CD14-positive monocyte (primary cell): ENCODE data around the gene SPATA32. TPM values are rescaled to one million over a fixed set of nuclear protein-coding genes. Genes with fewer than 3 reads are reported as not detected.

Experiments
- DNase-seq, 3 donors: peaks; one replicate each; pipeline ENCODE4 v3.0.0-alpha.2; 2011 to 2022
- H2AFZ ChIP-seq: 2 replicates; pipeline ENCODE4 v1.6.0; 2012; ENCODE audit warnings: mild to moderate bottlenecking, low read depth, low read length, inconsistent platforms; ENCODE audit not compliant: insufficient read depth, poor library complexity, severe bottlenecking
- H3K27ac ChIP-seq, 2 donors: 1 replicate in 1 of 2; 2 replicates in 1 of 2; pipeline ENCODE4 v1.5.1; 2012 to 2013; ENCODE audit warnings: low read length in 2 of 2, control low read depth in 1 of 2, inconsistent platforms in 1 of 2, low read depth in 1 of 2, mild to moderate bottlenecking in 1 of 2
- H3K27me3 ChIP-seq, 2 donors: one replicate each; pipeline versions ENCODE4 v1.6.0 to v1.6.1; 2011 to 2013; ENCODE audit warnings: low read length in 2 of 2; ENCODE audit not compliant: control insufficient read depth in 2 of 2, insufficient read depth in 2 of 2
- H3K36me3 ChIP-seq, 2 donors: replicated peaks in 1 of 2; 1 replicate in 1 of 2; 2 replicates in 1 of 2; pipeline versions ENCODE4 v1.5.1 to v1.6.1; 2012 to 2013; ENCODE audit warnings: low read length in 2 of 2, control low read depth in 1 of 2, inconsistent platforms in 1 of 2, mild to moderate bottlenecking in 1 of 2; ENCODE audit not compliant: insufficient read depth in 2 of 2, control insufficient read depth in 1 of 2
- H3K4me1 ChIP-seq, 2 donors: 1 replicate in 1 of 2; 2 replicates in 1 of 2; pipeline versions ENCODE4 v1.5.1 to v1.6.1; 2012 to 2013; ENCODE audit warnings: low read length in 2 of 2, control low read depth in 1 of 2, inconsistent platforms in 1 of 2, mild to moderate bottlenecking in 1 of 2, moderate library complexity in 1 of 2; ENCODE audit not compliant: insufficient read depth in 2 of 2, control insufficient read depth in 1 of 2
- H3K4me2 ChIP-seq: replicated peaks from 2 replicates; pipeline ENCODE3; 2012; ENCODE audit warnings: low read length, moderate library complexity, mild to moderate bottlenecking; ENCODE audit not compliant: poor library complexity, severe bottlenecking; ENCODE audit errors: extremely low read depth
- H3K4me3 ChIP-seq, 3 experiments: fragments of 200-600 bp in 1 of 3; sonication (generic) in 1 of 3; replicated peaks in 1 of 3; 1 replicate in 2 of 3; 2 replicates in 1 of 3; pipeline ENCODE4 v1.5.1; 2011 to 2013; ENCODE audit warnings: low read length in 3 of 3, mild to moderate bottlenecking in 3 of 3, control low read depth in 2 of 3, low read depth in 2 of 3, inconsistent platforms in 1 of 3, moderate library complexity in 1 of 3
- H3K79me2 ChIP-seq: 2 replicates; pipeline ENCODE4 v1.6.0; 2012; ENCODE audit warnings: mild to moderate bottlenecking, control low read depth, inconsistent platforms, low read length, moderate library complexity; ENCODE audit not compliant: insufficient read depth
- H3K9ac ChIP-seq: 2 replicates; pipeline ENCODE4 v1.6.0; 2017; ENCODE audit warnings: low read length, mild to moderate bottlenecking; ENCODE audit not compliant: insufficient read depth, poor library complexity, severe bottlenecking
- H3K9me3 ChIP-seq, 2 donors: replicated peaks in 1 of 2; 1 replicate in 1 of 2; 2 replicates in 1 of 2; pipeline versions ENCODE4 v1.5.1 to v1.6.1; 2012 to 2013; ENCODE audit warnings: low read length in 2 of 2, control low read depth in 1 of 2; ENCODE audit not compliant: control insufficient read depth in 1 of 2, insufficient read depth in 1 of 2
- H4K20me1 ChIP-seq: 2 replicates; pipeline ENCODE4 v1.6.0; 2012; ENCODE audit warnings: mild to moderate bottlenecking, low read length, control low read depth, moderate library complexity; ENCODE audit not compliant: insufficient read depth
- H3K27ac Mint-ChIP-seq, 7 donors: one replicate each; pipeline ENCODE4 v1.8.0; 2020; ENCODE audit warnings: mild to moderate bottlenecking in 7 of 7, mixed read lengths in 7 of 7, moderate library complexity in 6 of 7, inconsistent platforms in 2 of 7
- H3K27me3 Mint-ChIP-seq, 3 donors: one replicate each; pipeline ENCODE4 v1.8.0; 2021 to 2022; ENCODE audit warnings: low read depth in 3 of 3, mild to moderate bottlenecking in 3 of 3, mixed read lengths in 3 of 3, moderate library complexity in 3 of 3, inconsistent platforms in 1 of 3
- H3K36me3 Mint-ChIP-seq, 2 donors: one replicate each; pipeline ENCODE4 v1.8.0; 2020; ENCODE audit warnings: mixed read lengths in 2 of 2, inconsistent platforms in 1 of 2, mild to moderate bottlenecking in 1 of 2
- H3K4me1 Mint-ChIP-seq: one replicate; pipeline ENCODE4 v1.8.0; 2020; ENCODE audit warnings: mild to moderate bottlenecking, mixed read lengths
- H3K4me3 Mint-ChIP-seq, 2 donors: one replicate each; pipeline ENCODE4 v1.8.0; 2020; ENCODE audit warnings: mild to moderate bottlenecking in 2 of 2, mixed read lengths in 2 of 2, moderate library complexity in 1 of 2
- H3K9me3 Mint-ChIP-seq, 7 donors: one replicate each; pipeline ENCODE4 v1.8.0; 2020 to 2022; ENCODE audit warnings: mixed read lengths in 7 of 7, mild to moderate bottlenecking in 6 of 7, moderate library complexity in 6 of 7, inconsistent platforms in 2 of 7
- WGBS: methylation state at CpG from one replicate; pipeline ENCODE4 v1.1.5; 2013; ENCODE audit warnings: missing lambda C conversion rate; ENCODE audit not compliant: insufficient coverage; 5-methylcytosine and 5-hydroxymethylcytosine counted together
- intact Hi-C, 2 donors: fragments of 100-400 bp; cut with micrococcal nuclease; formaldehyde crosslinking; loops; one replicate each; pipeline versions ENCODE4 v1.15.0 to v1.15.1; 2023
- polyA plus RNA-seq, 3 donors: library from polyadenylated mRNA; depleted of rRNA in 1 of 3; unstranded in 2 of 3; stranded (reverse) in 1 of 3; fragments of 300-500 nt in 2 of 3; fragments of >200 nt in 1 of 3; fragmentation: Illumina TruSeq in 2 of 3; gene quantifications; 1 replicate in 2 of 3; 2 replicates in 1 of 3; pipeline ENCODE4 v1.2.3, GENCODE V29; 2012 to 2021
- TF ChIP-seq, protein P1 (sequence below): fragments of 200-600 bp; IDR thresholded peaks from one replicate; pipeline ENCODE4 v1.8.0; 2022; ENCODE audit warnings: antibody characterized with exemption, mild to moderate bottlenecking

The SPATA32 gene
- polyA plus RNA-seq, 3 donors, result not detected

- Histone ChIP-seq H3K27me3 (no peaks in the 10 kb centered on the region), H3K9ac (no peak overlapping the region), H3K27ac (peak overlapping the region; percentile 77 to 93), H3K36me3 (peaks cover 9 to 14% of the 10 kb centered on the region in 2 donors), H3K4me1 (peaks cover 83 to 96% of the 10 kb centered on the region in 2 donors), H3K4me2 (no peak overlapping the region), H2AFZ (no peak overlapping the region), H3K79me2 (peaks cover 85% of the 10 kb centered on the region), H3K4me3 (no peak overlapping the region), H3K9me3 (no peaks in the 10 kb centered on the region), H4K20me1 (peaks cover 15% of the 10 kb centered on the region)
- Mint-ChIP-seq H3K27ac (peak overlapping the region in 6 of 7 donors; percentile 83 to 96 (median 90)), H3K4me1 (peaks cover 81% of the 10 kb centered on the region), H3K27me3 (peaks cover 0 to 2% (median 0%) of the 10 kb centered on the region in 3 donors), H3K9me3 (peaks cover 0 to 5% (median 0%) of the 10 kb centered on the region in 7 donors), H3K4me3 (no peak overlapping the region), H3K36me3 (peaks cover 26 to 34% of the 10 kb centered on the region in 2 donors)
- no peak for DNase-seq
- 79% methylated on average over 4 of the region's 4 CpGs for WGBS
- TF ChIP-seq, protein P1, sequence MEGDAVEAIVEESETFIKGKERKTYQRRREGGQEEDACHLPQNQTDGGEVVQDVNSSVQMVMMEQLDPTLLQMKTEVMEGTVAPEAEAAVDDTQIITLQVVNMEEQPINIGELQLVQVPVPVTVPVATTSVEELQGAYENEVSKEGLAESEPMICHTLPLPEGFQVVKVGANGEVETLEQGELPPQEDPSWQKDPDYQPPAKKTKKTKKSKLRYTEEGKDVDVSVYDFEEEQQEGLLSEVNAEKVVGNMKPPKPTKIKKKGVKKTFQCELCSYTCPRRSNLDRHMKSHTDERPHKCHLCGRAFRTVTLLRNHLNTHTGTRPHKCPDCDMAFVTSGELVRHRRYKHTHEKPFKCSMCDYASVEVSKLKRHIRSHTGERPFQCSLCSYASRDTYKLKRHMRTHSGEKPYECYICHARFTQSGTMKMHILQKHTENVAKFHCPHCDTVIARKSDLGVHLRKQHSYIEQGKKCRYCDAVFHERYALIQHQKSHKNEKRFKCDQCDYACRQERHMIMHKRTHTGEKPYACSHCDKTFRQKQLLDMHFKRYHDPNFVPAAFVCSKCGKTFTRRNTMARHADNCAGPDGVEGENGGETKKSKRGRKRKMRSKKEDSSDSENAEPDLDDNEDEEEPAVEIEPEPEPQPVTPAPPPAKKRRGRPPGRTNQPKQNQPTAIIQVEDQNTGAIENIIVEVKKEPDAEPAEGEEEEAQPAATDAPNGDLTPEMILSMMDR, result no peak
- intact Hi-C loops, result loop anchor here in 1 of 2 donors (2.0 kb wide), 1 partner anchor 13 kb away; no protein-coding TSS in a partner anchor
Observed at GRCh38 chr17:45306094-45306493, 44.2 kb upstream of the SPATA32 start.

DNA sequence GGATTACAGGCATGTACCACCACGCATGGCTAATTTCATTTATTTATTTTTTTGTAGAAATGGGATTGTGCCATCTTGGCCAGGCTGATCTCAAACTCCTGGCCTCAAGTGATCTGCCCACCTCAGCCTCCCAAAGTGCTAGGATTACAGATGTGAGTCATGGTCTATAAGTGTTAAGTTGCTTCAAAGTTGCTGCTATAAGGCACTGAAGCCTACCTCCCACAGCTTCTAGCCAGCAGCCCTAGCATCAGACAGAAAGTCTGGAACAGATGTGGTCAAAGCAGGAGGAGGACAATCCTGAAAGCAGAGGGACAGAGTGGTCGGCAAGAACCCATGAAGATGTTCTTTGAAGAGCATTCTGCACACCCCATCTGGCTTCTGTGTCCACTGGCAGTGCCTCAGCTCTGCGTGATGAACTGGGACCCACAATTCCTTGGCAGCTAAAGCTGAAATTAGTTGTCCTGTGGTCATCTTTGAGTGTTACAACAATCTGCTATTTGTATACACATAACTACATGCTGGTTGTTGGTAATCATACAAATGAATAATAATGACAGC, 43.7 kb upstream of the SPATA32 start:
- Histone ChIP-seq H3K4me3 (no peak overlapping the region), H3K4me1 (peaks cover 81 to 96% of the 10 kb centered on the region in 2 donors), H3K36me3 (peaks cover 9 to 14% of the 10 kb centered on the region in 2 donors), H3K4me2 (no peak overlapping the region), H3K27ac (no peak overlapping the region), H2AFZ (no peak overlapping the region), H3K9me3 (no peaks in the 10 kb centered on the region), H4K20me1 (peaks cover 18% of the 10 kb centered on the region), H3K79me2 (peaks cover 87% of the 10 kb centered on the region), H3K27me3 (no peaks in the 10 kb centered on the region), H3K9ac (no peak overlapping the region)
- peak overlapping the region in 1 of 2 donors; percentile 4 for H3K4me3 Mint-ChIP-seq
- H3K27me3 Mint-ChIP-seq, result peaks cover 0 to 2% (median 0%) of the 10 kb centered on the region in 3 donors
- H3K27ac Mint-ChIP-seq, result peak overlapping the region in 2 of 7 donors; percentile 63 to 87
- peaks cover 80% of the 10 kb centered on the region for H3K4me1 Mint-ChIP-seq
- WGBS, result 88% methylated on average over 1 of the region's 3 CpGs
- intact Hi-C loops, result loop anchor here in 1 of 2 donors (2.0 kb wide), 1 partner anchor 13 kb away; no protein-coding TSS in a partner anchor
- H3K9me3 Mint-ChIP-seq, result peaks cover 0 to 5% (median 0%) of the 10 kb centered on the region in 7 donors
- peaks cover 24 to 33% of the 10 kb centered on the region in 2 donors for H3K36me3 Mint-ChIP-seq
- TF ChIP-seq, protein P1, result no peak
- no peak for DNase-seq
